HFFc6 (cell line): Measurements from ENCODE around the gene SHC2. TPM values are rescaled to one million over a fixed set of nuclear protein-coding genes. Genes with fewer than 3 reads are reported as not detected.

ENCODE experiments used
- DNase-seq: peaks from one replicate; pipeline ENCODE4 v3.0.0-alpha.2; 2018
- H3K27ac Mint-ChIP-seq: 2 replicates; pipeline ENCODE4 v1.8.0; 2020; ENCODE audit warnings: mild to moderate bottlenecking, mixed read lengths
- H3K27me3 Mint-ChIP-seq: 2 replicates; pipeline ENCODE4 v1.8.0; 2021; ENCODE audit warnings: mild to moderate bottlenecking, moderate library complexity, mixed read lengths; ENCODE audit not compliant: insufficient read depth
- H3K36me3 Mint-ChIP-seq: 2 replicates; pipeline ENCODE4 v1.8.0; 2021; ENCODE audit warnings: low read depth, mixed read lengths
- H3K4me1 Mint-ChIP-seq: 2 replicates; pipeline ENCODE4 v1.8.0; 2020; ENCODE audit warnings: low read depth, mixed read lengths
- H3K4me3 Mint-ChIP-seq: 2 replicates; pipeline ENCODE4 v1.8.0; 2020; ENCODE audit warnings: mild to moderate bottlenecking, moderate library complexity, mixed read lengths
- H3K9me3 Mint-ChIP-seq: 2 replicates; pipeline ENCODE4 v1.8.0; 2020; ENCODE audit warnings: mild to moderate bottlenecking, mixed read lengths
- CTCF ChIP-seq: fragments of 200-600 bp; sonication (generic); IDR thresholded peaks from 2 replicates; pipeline ENCODE4 v1.5.0; 2021; ENCODE audit warnings: antibody characterized with exemption, mild to moderate bottlenecking
- total RNA-seq, 6 experiments: library from RNA; stranded (reverse); fragmentation: NEBNext Ultra II Directional; extraction: Animal tissue kit (Norgen Biotek cat#: 25700); gene quantifications; 2 replicates in 1 of 6; 3 replicates in 5 of 6; pipeline ENCODE4 v1.2.3, GENCODE V29; 2021

Gene SHC2
- total RNA-seq, 6 experiments from 2014 or later: not detected

GRCh38 chr19:373391-374182 is 87.2 kb downstream of the SHC2 start:
- Mint-ChIP-seq H3K9me3 (no peaks in the 10 kb centered on the region), H3K4me3 (no peak overlapping the region), H3K27me3 (peaks cover 43% of the 10 kb centered on the region), H3K4me1 (peaks cover 9% of the 10 kb centered on the region), H3K36me3 (no peaks in the 10 kb centered on the region), H3K27ac (no peak overlapping the region)
- no peak for TF ChIP-seq CTCF
- DNase-seq: no peak

DNA sequence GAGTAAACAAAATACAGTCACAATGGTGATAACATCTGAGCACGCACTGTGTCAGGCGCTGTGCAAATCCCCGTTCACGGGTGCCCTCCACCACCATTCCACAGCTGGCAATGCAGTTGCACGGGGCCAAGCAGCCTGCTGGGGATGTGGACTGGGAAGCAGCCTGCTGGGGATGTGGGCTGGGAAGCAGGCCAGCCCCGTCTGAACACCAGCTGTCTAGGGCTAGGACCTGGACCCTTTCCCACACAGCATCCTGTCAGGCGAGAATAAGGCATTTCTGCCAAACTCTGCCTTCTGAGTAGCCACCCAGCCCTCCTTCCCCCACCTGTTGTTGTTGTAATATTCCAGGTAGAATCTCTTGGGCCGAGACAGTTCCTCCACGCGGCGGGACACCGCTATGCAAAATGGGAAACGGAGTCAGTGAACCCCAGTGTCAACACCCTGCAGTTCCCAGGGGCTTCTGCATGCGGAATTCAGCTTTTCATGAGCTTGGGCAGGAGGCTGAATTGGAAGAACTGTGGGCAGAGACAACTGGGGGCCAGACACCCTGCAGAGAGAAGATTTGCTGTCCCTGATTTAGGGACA is 88.4 kb downstream of the SHC2 start:
- H3K4me3 Mint-ChIP-seq: no peak overlapping the region
- no peak overlapping the region for H3K27ac Mint-ChIP-seq
- peaks cover 9% of the 10 kb centered on the region for H3K4me1 Mint-ChIP-seq
- peaks cover 49% of the 10 kb centered on the region for H3K27me3 Mint-ChIP-seq
- DNase-seq: no peak
- no peak for TF ChIP-seq CTCF
- no peaks in the 10 kb centered on the region for H3K9me3 Mint-ChIP-seq
- H3K36me3 Mint-ChIP-seq: no peaks in the 10 kb centered on the region

GRCh38 chr19:371501-372168 is 89.2 kb downstream of the SHC2 start:
- TF ChIP-seq CTCF: no peak
- Mint-ChIP-seq H3K27ac (no peak overlapping the region), H3K27me3 (peaks cover 53% of the 10 kb centered on the region), H3K36me3 (no peaks in the 10 kb centered on the region), H3K9me3 (no peaks in the 10 kb centered on the region), H3K4me3 (no peak overlapping the region), H3K4me1 (peaks cover 9% of the 10 kb centered on the region)
- no peak for DNase-seq

GRCh38 chr19:370641-371330 is 90.0 kb downstream of the SHC2 start:
- Mint-ChIP-seq H3K4me1 (peaks cover 9% of the 10 kb centered on the region), H3K36me3 (no peaks in the 10 kb centered on the region), H3K9me3 (no peaks in the 10 kb centered on the region), H3K4me3 (no peak overlapping the region), H3K27me3 (peaks cover 53% of the 10 kb centered on the region), H3K27ac (no peak overlapping the region)
- no peak for TF ChIP-seq CTCF
- DNase-seq: no peak

DNA sequence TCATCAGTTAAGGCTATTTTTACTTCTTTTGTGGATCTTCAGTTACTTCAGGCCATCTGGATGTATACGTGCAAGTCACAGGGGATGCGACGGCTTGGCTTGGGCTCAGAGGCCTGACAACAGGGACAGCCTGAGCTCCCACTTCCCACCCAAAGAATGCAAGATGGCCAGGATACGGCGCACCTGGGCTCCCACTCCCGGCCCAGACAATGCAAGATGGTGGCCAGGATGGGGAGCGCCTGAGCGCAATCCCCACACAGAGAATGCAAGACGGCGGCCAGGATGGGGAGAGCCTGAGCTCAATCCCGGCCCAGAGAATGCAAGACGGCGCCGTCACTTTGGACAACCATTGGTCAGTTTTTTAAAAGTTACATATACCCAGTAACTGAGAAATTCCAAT is 91.0 kb downstream of the SHC2 start:
- no peak for DNase-seq
- Mint-ChIP-seq H3K36me3 (no peaks in the 10 kb centered on the region), H3K4me3 (no peak overlapping the region), H3K4me1 (peaks cover 9% of the 10 kb centered on the region), H3K27me3 (peaks cover 56% of the 10 kb centered on the region), H3K9me3 (no peaks in the 10 kb centered on the region), H3K27ac (no peak overlapping the region)
- no peak for TF ChIP-seq CTCF
